ENCODE results near the gene DIPK1B.

- TF ChIP-seq CTCF (conservative IDR thresholded peaks at IDR 0.05) (no peak), ZFX (IDR thresholded peaks at IDR 0.05) (no peak)
These were observed 15.9 kb upstream of the DIPK1B start for GRCh38 chr9:136696502-136696901.
